ENCODE measurements around the gene MAPK8. TPM values are rescaled to one million over a fixed set of nuclear protein-coding genes. Genes with fewer than 3 reads are reported as not detected.

Gene MAPK8
- polyA plus RNA-seq, 2 of the 4 experiments (the other 2 are of a cell fraction), result 29.6 to 71.4 TPM

- TF ChIP-seq E2F6 (IDR thresholded peaks at IDR 0.05; ENCODE audit: borderline replicate concordance, low read depth), result no peak
- no peak for TF ChIP-seq NR3C1 (IDR thresholded peaks at IDR 0.05)
Observed at GRCh38 chr10:48378675-48379074, 72.2 kb downstream of the MAPK8 start (continued).

GRCh38 chr10:48381971-48382370, 75.5 kb downstream of the MAPK8 start:
- FAIRE-seq, result no peak
- H3K4me1 ChIP-seq, result peaks cover 7% of the 10 kb centered on the region; the same call in 2 of the 3 replicates

GRCh38 chr10:48382982-48383381, 76.5 kb downstream of the MAPK8 start:
- no peak overlapping the region for H3K27ac ChIP-seq
- no peak for TF ChIP-seq HMGXB4 (CRISPR knock-in tag; IDR thresholded peaks at IDR 0.05; ENCODE audit: borderline replicate concordance)
- no peak for TF ChIP-seq MAX (IDR thresholded peaks at IDR 0.05)
- no peak for TF ChIP-seq CBX8 (IDR thresholded peaks at IDR 0.05)
- no peak for TF ChIP-seq ZNF302 (CRISPR knock-in tag; IDR thresholded peaks at IDR 0.05)
- no peak for TF ChIP-seq JUNB (IDR thresholded peaks at IDR 0.05)
- no peak for TF ChIP-seq FOXS1 (CRISPR knock-in tag; IDR thresholded peaks at IDR 0.05)
- no peak for TF ChIP-seq RAD21 (conservative IDR thresholded peaks at IDR 0.05 in 1 of 2, IDR thresholded peaks at IDR 0.05 in 1 of 2)
- TF ChIP-seq EHF (CRISPR knock-in tag; IDR thresholded peaks at IDR 0.05), result no peak
- TF ChIP-seq REST (IDR thresholded peaks at IDR 0.05), result no peak
- no peak for TF ChIP-seq RCOR1 (IDR thresholded peaks at IDR 0.05; ENCODE audit: low read depth, low read length)
- no peak for TF ChIP-seq ESRRA (IDR thresholded peaks at IDR 0.05; ENCODE audit: borderline replicate concordance, low read length)
- no peak for TF ChIP-seq TP53 (CRISPR knock-in tag; IDR thresholded peaks at IDR 0.05)
- ChIA-PET POLR2A (interaction anchor here (0.9 kb wide), 1 partner anchor 9 kb away, joined by 3 read pairs; no protein-coding TSS in a partner anchor), CTCF (interaction anchor here (1.1 to 3.9 kb wide), 5 partner anchors 8 to 274 kb away, joined by 3 to 31 read pairs (median 4); no protein-coding TSS in a partner anchor)
- H3K4me3 ChIP-seq, result no peak overlapping the region
- no peak overlapping the region for H3K4me2 ChIP-seq
- H3K4me1 ChIP-seq, result peaks cover 7% of the 10 kb centered on the region; the same call in 2 of the 3 replicates
- no peak for DNase-seq (ENCODE audit: low read depth in 1 of 2, low spot score in 1 of 2)
- H3K9me3 ChIP-seq, result no peaks in the 10 kb centered on the region
- FAIRE-seq, result no peak
- ATAC-seq, result no peak

More at GRCh38 chr10:48381971-48382370, 75.5 kb downstream of the MAPK8 start:
- TF ChIP-seq ZFP36 (IDR thresholded peaks at IDR 0.05; ENCODE audit: borderline replicate concordance, partially characterized antibody) (no peak), CBX2 (IDR thresholded peaks at IDR 0.05; ENCODE audit: borderline replicate concordance, low read depth) (no peak), POLR2AphosphoS2 (conservative IDR thresholded peaks at IDR 0.05; ENCODE audit: low read length) (no peak), CBX8 (IDR thresholded peaks at IDR 0.05) (no peak), HOXB13 (CRISPR knock-in tag; IDR thresholded peaks at IDR 0.05; ENCODE audit: low read depth) (no peak), KDM1A (IDR thresholded peaks at IDR 0.05; ENCODE audit: low read depth) (no peak), ESRRA (IDR thresholded peaks at IDR 0.05; ENCODE audit: borderline replicate concordance, low read length) (no peak), RNF2 (IDR thresholded peaks at IDR 0.05; ENCODE audit: borderline replicate concordance, low read depth) (no peak), PBX3 (IDR thresholded peaks at IDR 0.05) (no peak), MAFK (IDR thresholded peaks at IDR 0.05; ENCODE audit: partially characterized antibody) (no peak), ZNF302 (CRISPR knock-in tag; IDR thresholded peaks at IDR 0.05) (no peak), JUN (IDR thresholded peaks at IDR 0.05) (no peak)
- no peak for ATAC-seq
- H3K4me2 ChIP-seq, result no peak overlapping the region
- DNase-seq (ENCODE audit: low read depth in 1 of 2, low spot score in 1 of 2), result no peak
- H3K27ac ChIP-seq, result no peak overlapping the region
- no peak overlapping the region for H3K4me3 ChIP-seq
- no peaks in the 10 kb centered on the region for H3K9me3 ChIP-seq
- ChIA-PET POLR2A (no interaction called here), CTCF (interaction anchor here (1.1 to 3.9 kb wide), 3 partner anchors 18 to 275 kb away, joined by 3 to 31 read pairs (median 10); no protein-coding TSS in a partner anchor)

Data from A549 (cell line).